ENCODE measurements around the gene RALBP1.
A peak's percentile ranks its signal among the peaks of the same experiment; 100 is the strongest.

RALBP1 gene

DNA sequence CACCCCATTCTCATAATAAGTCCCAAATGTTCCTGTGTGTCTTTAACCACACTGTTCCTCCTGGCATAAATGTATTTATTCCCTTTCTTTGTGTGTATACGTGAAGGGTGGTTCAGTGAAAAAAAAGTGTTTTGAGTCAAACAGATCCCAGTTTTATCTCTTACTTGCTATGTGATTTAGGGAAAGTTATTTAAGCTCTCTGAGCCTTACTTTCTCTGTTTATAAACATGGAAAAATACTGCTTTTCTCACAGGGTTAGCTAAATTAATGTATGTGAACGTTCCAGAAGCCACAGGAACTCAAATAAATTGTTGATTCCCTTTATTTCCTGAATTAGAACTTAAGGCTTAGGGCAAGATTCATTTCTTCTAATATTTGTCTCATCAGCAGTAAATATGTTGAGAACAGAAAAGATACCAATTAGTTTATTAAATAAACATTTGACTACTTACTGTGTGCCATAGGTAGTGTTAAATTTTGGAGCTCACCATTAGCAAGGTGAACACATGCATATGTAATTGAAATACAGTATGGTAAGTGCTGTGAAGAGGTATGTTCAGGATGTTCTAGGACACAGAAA is 33.2 kb downstream of the RALBP1 start:
- no peak for TF ChIP-seq CTCF (IDR thresholded peaks at IDR 0.05; ENCODE audit: insufficient read depth, low read length, poor library complexity, severe bottlenecking)
- H3K4me3 ChIP-seq (replicated peaks; ENCODE audit: low read depth, low read length), result no peak overlapping the region
- no peaks in the 10 kb centered on the region; the same call in 1 of the 2 replicates for H3K36me3 ChIP-seq (ENCODE audit: control insufficient read depth, insufficient read depth, low read length)
- no peak for DNase-seq (ENCODE audit: extremely low read depth, insufficient read length)
- H3K27me3 ChIP-seq (replicated peaks; ENCODE audit: control insufficient read depth, insufficient read depth, low read length), result no peaks in the 10 kb centered on the region

- no peak for TF ChIP-seq CTCF (IDR thresholded peaks at IDR 0.05; ENCODE audit: insufficient read depth, low read length, poor library complexity, severe bottlenecking)
- no peak overlapping the region for H3K4me3 ChIP-seq (replicated peaks; ENCODE audit: low read depth, low read length)
- H3K27me3 ChIP-seq (replicated peaks; ENCODE audit: control insufficient read depth, insufficient read depth, low read length), result no peaks in the 10 kb centered on the region
- no peak for DNase-seq (ENCODE audit: extremely low read depth, insufficient read length)
- H3K36me3 ChIP-seq (ENCODE audit: control insufficient read depth, insufficient read depth, low read length), result no peaks in the 10 kb centered on the region; the same call in none of the 2 replicates
Measured at GRCh38 chr18:9513971-9514512, 38.7 kb downstream of the RALBP1 start.

DNA sequence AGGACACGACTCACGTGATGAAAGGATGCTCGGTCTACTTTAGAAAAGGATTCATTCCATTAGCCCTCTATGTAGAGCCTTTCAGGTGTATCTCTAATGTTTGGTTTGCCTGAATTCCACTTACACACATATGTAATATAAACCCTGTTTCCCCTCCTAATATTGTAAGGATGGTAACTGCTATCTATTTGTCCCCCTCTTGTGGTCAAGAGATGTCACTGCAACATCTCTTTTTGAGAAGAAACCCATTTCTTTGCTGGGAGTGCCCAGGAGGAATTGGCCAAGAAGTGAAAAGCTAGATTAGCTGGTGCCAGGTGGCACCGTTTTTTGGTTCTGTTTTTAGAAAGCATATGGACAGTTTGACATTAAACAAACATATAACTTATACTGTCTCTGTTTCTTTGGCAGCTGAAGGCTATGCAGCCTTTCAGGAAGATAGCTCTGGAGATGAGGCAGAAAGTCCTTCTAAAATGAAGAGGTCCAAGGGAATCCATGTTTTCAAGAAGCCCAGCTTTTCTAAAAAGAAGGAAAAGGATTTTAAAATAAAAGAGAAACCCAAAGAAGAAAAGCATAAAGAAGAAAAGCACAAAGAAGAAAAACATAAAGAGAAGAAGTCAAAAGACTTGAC is 41.2 kb downstream of the RALBP1 start:
- no peak overlapping the region for H3K4me3 ChIP-seq (replicated peaks; ENCODE audit: low read depth, low read length)
- DNase-seq (ENCODE audit: extremely low read depth, insufficient read length), result no peak
- no peaks in the 10 kb centered on the region; the same call in none of the 2 replicates for H3K36me3 ChIP-seq (ENCODE audit: control insufficient read depth, insufficient read depth, low read length)
- TF ChIP-seq CTCF (IDR thresholded peaks at IDR 0.05; ENCODE audit: insufficient read depth, low read length, poor library complexity, severe bottlenecking), result peak; percentile 80
- no peaks in the 10 kb centered on the region for H3K27me3 ChIP-seq (replicated peaks; ENCODE audit: control insufficient read depth, insufficient read depth, low read length)

- H3K36me3 ChIP-seq (ENCODE audit: control insufficient read depth, insufficient read depth, low read length), result no peaks in the 10 kb centered on the region; the same call in none of the 2 replicates
Measured at GRCh38 chr18:9517869-9518268, 42.6 kb downstream of the RALBP1 start.

DNA sequence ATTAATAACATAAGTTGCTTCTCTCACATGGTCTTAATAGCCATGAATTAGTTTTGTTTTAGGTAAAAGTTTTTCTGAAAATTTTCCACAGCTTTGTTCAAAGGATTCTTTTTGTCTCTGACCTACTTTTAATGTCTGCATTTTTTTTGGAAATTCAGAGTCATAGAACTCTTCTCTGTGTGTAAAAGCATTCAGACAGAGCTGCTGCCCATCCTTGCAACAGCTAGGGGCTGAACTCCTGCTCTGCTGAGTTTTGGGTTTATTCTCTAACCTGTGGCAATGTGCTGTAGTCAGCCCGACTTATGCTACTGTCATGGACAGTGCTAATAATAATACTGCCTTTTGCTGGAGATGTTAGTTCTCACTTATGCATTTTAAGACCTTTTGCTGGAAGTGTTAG is 44.1 kb downstream of the RALBP1 start:
- Histone ChIP-seq H3K4me3 (replicated peaks; ENCODE audit: low read depth, low read length) (no peak overlapping the region), H3K36me3 (ENCODE audit: control insufficient read depth, insufficient read depth, low read length) (no peaks in the 10 kb centered on the region; the same call in none of the 2 replicates), H3K27me3 (replicated peaks; ENCODE audit: control insufficient read depth, insufficient read depth, low read length) (no peaks in the 10 kb centered on the region)
- no peak for DNase-seq (ENCODE audit: extremely low read depth, insufficient read length)
- no peak for TF ChIP-seq CTCF (IDR thresholded peaks at IDR 0.05; ENCODE audit: insufficient read depth, low read length, poor library complexity, severe bottlenecking)

More at GRCh38 chr18:9517869-9518268, 42.6 kb downstream of the RALBP1 start:
- H3K27me3 ChIP-seq (replicated peaks; ENCODE audit: control insufficient read depth, insufficient read depth, low read length), result no peaks in the 10 kb centered on the region
- no peak overlapping the region for H3K4me3 ChIP-seq (replicated peaks; ENCODE audit: low read depth, low read length)
- DNase-seq (ENCODE audit: extremely low read depth, insufficient read length), result no peak
- TF ChIP-seq CTCF (IDR thresholded peaks at IDR 0.05; ENCODE audit: insufficient read depth, low read length, poor library complexity, severe bottlenecking), result no peak
